Measurements from ENCODE around the gene TAX1BP1.
"Not testable (repeated sequence)": the region's sequence is repeated elsewhere in the genome, so short reads cannot be mapped to it uniquely, and the experiment has no call there.

TAX1BP1 gene

DNA sequence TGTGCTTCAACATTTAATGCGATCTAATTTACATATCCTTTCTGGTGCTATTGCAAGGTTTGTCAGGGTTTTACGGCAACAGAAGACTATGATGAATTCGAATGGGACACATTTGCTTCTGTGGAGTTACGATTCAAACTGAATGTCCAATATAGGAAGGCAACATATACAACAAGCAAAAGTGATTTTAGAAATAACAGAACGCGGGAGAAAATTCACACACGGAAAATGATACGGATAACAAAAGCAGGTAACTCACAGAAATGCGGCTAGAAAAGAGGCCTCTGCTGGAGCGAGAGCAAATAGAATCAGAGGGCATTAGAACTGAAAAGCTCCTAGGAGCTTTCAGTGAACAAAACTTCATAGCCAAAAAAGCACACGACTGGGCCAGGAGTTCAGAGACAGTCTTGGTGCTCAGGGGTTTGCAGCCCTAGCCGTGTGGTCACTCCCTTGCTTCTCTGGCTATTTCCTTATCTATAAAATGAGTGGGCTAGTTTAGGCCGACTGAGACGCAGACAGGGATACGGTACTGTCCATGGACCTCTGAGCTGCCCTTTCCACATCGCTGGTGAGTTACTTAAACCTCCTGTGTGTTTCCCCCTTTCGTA lies 557 bp upstream of the TAX1BP1 start:
- DNase-seq (ENCODE audit: low spot score): peak; percentile 6

DNA sequence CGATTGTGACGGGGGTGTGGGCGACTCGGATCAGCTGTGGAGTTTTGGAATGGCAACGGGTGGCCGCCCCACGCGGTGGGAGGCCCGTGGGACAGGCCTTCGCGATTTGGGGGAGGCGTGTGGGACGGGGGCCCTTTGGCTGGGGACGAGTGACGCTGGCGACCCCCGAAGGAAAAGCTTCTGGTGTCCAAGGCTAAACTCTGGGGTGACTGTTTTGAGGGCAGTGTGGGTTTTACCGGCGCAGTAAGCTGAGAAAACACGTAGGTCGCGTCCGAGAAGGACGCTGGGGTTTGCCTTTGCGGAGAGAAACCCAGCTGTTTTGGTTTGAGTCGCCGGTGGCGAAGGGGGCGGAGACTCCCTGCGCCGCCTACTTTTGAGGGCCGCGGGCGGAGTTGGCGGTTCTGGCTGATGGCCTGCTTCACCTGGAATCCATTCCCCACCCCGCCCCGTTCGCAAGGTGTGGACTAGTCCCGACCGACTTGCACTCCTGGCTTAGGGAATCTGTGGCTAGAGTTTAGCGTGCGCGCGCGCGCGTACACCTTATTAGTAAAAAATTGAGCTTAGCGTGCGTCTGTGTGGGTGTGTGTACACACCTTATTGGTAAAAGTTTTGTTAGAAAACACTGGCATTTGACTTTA lies 606 bp downstream of the TAX1BP1 start:
- DNase-seq (ENCODE audit: low spot score): peak; percentile 80

DNA sequence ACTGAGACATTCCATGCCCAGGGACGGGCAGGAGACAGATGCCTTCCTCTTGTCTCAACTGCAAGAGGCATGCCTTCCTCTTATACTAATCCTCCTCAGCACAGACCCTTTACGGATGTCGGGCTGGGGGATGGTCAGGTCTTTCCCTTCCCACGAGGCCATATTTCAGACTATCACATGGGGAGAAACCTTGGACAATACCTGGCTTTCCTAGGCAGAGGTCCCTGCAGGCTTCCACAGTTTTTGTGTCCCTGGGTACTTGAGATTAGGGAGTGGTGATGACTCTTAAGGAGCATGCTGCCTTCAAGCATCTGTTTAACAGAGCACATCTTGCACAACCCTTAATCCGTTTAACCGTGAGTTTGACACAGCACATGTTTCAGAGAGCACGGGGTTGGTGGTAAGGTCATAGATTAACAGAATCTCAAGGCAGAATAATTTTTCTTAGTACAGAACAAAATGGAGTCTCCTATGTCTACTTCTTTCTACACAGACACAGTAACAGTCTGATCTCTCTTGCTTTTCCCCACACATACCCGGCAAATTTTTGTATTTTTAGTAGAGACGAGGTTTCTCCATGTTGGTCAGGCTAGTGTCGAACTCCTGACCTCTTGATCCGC lies 2.2 kb downstream of the TAX1BP1 start:
- DNase-seq (ENCODE audit: low spot score): not testable (repeated sequence)

DNA sequence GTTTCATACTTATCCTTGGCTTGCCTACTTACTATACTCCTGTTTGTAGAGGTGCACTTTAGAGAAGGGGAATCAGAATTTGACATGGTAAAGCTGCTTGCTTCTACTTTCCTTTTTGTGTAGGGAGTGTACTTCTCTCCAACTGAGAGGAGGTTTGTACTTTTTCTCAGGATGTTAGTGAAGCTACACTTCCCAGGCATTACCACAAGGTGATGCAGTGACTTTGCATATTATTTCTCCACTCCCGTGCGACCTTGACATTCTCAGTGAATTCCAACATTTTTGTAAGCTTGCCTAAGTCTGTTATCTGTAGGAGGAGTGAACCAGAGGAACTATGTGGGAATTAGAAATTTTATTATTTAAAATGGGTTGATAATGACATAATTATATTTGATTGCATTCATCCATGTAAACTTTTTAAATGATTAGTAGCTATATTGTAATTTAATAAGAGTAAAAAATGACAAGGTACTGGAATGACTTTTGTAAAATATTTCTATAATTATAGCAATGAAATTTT lies 5.2 kb downstream of the TAX1BP1 start:
- peak; percentile 13 for DNase-seq (ENCODE audit: low spot score)

DNA sequence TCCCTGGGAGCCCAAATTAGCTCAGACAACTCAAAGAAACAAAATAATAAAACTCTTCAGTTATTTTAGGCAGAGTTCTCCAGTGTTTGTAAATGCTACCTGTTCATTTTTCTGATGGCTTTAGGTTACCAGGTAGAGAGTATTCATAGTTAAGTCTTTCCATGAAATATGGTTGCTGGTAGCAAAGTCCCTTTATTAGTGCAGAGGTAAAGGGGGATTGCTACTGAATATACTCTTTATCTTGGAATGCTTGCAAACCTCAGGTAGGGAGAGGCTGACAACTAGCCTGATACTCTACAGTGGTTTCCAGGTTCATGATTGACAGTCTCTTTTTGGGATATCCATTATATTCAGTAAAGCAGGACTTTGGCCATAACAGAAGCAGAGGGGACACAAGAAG lies 6.5 kb downstream of the TAX1BP1 start:
- no peak for DNase-seq (ENCODE audit: low spot score)

DNA sequence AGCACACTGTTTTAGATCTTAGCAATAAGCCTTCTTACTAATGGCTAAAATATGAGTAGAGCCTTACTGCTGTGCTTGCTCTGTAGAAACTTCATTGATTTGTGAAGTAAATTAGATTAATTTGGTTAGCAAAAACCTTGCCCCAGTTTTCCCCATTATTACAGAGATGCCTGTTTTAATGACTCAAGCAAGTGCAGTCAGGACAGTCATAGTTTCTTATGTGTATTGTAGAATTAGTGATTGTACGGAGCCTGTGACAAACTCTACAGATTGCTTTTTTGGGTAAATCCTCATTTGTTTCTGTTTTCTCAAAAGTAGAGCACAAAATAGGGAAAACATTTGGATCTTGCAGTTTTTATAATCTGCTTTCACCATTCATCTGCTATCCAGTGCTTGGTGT lies 7.0 kb downstream of the TAX1BP1 start:
- DNase-seq (ENCODE audit: low spot score): no peak

DNA sequence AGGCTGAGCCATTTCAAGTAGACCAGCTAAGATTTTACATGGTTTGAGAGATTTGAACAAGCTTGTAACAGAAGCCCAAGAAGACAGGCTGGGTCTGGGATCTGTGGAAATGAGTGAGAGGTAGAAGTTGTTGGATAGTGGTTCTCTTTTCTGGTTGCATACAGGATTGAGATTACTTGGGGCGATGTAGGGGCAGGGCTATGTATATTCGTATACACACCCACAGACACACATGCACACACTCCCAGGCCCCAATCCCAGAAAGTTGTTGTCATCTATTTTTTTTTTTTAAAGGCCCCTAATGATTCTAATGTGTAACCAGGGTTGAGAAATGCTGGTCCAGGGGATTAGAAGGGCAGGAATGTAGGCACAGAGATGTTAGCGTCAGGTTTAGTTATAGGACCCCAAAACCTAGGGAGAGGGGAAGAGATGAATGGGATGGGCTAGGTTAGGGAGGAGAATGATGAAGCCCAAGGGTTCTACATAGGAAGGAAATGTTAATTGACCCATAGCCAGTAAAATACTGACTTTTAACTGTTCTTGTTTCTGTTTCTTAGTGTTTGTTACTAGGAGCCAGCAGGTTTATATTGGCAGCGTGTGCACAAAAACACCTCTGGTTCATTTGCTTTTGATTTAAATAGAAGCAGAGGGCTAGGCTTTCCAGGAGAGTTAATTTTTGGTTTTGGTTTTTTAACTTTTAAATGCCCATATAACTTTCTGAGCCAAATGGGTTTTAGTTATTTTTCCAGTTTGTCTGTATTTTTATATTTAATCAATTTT lies 7.8 kb downstream of the TAX1BP1 start:
- no peak for DNase-seq (ENCODE audit: low spot score)

DNA sequence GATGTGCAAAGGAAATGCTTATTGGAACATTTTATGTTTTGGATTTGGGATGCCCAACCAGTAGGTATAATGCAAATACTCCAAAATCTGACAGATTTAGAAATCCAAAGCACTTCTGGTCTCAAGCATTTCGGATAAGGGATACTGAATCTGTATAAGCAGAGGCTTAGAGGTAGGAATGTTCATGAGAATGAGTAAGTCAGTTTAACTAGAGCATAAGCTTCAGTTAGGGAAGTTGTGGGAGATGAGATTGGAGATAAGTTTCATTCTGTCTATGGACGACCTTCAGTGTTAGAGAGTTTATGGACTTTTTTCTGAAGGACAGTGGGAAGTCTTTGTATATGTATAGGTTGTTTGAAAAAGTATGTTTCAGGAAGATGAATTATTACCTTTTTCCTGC lies 10.4 kb downstream of the TAX1BP1 start:
- DNase-seq (ENCODE audit: low spot score): no peak

DNA sequence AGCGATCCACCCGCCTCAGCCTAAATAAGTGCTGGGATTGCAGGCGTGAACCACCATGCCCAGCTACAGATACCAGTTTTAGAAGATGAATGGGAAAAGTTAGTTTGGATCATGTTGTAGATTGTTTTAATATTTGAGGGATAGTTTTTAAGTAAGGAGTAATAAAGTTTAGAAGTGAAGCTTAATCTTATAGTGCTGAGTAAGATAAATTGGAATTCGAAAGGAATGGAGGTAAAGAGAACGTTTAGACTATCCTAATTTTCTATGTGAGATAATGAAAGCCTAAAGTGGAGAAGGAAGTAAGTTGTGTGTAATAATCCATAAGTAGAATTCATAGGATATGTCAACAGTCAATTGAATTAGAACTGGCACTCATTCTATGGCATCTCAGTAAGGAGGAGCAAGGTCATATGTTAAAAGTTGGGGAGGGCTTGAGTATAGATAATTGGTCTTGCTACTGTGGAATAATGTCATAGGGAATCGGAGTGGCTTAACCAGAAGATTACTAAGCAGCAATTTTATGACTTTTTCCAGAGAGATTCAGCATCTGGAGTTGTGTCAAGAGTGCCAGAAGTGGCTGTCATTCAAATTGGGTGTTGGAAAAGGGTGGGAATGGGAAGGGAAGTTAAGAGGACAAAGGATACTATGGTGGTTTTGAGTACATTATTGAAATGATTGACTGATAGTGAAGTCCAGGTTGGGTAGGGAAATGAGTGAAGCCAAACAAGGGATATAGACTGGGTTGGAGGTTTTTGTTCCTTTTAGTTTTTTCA lies 12.1 kb downstream of the TAX1BP1 start:
- DNase-seq (ENCODE audit: low spot score): no peak

DNA sequence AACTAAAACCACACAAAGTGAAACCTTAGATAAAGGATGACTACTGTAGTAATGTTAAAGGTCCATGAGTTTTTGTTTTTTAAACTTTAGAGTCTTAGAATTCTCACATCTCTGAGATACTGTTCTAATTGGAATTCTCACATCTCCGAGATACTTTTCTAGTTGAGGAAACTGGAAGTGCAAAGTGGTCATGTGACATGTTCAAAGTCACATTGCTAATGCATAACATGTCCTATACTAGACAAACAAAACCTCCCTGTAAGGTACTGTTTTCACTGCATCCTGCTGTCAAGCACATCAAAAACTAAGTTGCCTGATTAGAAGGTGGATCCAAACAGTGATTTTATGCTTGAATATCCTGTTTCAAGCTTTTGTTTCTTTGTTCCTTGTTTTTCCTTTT lies 13.9 kb downstream of the TAX1BP1 start:
- no peak for DNase-seq (ENCODE audit: low spot score)

DNA sequence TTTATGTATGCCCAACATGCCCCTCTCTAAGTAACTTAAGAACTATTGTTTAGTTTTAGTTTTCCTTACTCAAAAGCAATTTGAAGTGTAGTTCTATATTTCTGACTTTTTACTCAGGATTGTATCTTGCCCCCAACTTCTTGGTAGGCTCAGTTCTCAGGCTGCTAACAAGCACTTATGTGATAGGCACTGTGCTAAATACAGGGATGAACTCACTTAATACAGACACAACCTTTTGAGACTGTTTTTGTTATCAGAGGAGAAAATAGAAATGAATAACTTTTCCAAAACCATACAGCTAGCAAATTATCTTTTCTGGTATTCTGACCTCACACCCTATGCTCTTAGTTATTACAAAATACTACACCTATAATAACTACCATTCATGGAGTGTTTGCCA lies 16.3 kb downstream of the TAX1BP1 start:
- no peak for DNase-seq (ENCODE audit: low spot score)

DNA sequence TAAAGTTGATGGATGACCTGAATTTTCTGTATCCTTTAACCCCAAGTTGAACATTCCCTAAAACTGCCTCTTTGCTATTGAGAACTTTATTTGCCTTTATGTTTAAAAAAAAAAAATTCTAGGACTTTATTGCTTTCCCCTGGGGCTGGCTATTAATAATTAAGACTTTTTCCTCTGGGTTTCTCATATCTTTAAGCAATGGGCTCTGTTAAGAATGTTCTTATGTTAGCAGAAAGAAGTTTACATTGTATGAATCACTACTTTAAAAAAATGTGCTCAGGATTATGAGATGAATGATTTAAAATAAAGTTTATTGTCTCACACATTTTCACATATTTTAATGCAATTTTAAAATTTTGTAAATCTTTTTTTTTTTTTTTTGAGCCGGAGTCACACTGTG lies 19.5 kb downstream of the TAX1BP1 start:
- DNase-seq (ENCODE audit: low spot score): no peak

DNA sequence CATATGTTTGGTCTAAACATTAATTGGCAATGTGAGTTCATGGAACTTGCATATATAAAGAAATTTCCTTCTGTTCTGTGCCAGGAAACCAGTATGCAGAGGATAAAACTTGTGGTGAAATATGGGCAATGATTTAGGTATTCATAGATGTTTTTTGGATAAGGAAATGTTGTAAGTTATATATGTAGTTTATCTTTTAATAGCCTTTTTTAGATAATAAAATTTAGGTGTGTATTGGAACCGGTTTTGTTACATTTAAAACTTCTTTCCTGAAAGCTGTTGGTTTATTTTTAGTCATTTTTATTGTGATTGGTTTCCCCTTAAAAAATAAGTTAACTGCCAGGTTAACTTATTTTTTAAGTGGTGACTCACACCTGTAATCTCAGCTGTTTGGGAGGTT lies 22.1 kb downstream of the TAX1BP1 start:
- DNase-seq (ENCODE audit: low spot score): no peak

DNA sequence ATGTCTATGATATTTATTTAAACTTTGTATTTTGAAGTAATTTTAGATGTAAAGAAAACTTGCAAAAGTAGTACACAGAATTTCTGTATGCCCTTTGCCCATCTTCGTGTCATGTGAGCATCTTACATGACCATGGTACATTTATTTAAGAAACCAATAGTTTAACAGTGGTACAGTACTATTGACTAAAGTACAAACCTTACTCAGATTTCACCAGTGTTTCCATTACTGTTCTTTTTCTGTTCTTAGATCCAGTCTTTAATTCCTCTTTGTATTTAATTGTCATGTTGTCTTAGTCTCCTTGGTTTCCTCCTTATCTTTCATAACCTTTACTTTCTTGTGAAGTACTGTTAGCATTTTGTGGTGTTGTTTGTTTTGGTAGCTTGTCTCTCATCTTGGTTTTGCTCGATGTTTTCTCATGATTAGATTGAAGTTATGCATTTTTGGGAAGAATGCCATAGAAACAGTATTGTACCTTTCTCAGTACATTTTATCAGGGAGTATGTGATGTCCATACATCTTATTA lies 24.1 kb downstream of the TAX1BP1 start:
- no peak for DNase-seq (ENCODE audit: low spot score)

DNA sequence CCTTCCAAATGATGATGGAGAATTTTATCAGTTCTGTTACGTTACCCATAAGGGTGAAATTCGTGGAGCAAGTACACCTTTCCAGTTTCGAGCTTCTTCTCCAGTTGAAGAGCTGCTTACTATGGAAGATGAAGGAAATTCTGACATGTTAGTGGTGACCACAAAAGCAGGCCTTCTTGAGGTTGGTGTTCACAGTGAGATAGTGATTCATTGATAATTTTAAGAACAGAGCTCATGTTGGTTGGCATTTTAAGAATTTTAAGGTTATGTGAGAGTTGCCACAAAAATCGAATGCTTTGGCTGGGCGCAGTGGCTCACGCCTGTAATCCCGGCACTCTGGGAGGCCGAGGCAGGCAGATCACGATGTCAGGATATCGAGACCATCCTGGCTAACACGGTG lies 25.9 kb downstream of the TAX1BP1 start:
- no peak for DNase-seq (ENCODE audit: low spot score)

DNA sequence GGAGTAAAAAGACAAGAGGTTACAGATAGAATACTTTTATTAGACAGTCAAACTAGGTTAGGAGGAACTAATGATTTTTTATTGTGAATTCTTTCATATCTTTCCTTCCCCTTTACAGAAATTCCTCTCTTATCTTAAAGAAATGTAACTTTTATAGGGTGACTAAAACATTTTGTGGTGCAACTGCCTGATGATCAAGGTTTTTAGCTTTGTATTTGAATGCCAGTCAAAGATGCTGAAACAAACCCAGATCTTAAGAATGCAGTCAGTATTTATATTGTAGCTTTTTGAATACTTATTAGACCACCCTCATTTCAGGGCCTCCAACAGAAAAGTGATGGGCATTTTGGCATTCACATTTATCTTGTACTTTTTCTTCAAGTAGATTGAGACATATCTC lies 27.4 kb downstream of the TAX1BP1 start:
- DNase-seq (ENCODE audit: low spot score): no peak

DNA sequence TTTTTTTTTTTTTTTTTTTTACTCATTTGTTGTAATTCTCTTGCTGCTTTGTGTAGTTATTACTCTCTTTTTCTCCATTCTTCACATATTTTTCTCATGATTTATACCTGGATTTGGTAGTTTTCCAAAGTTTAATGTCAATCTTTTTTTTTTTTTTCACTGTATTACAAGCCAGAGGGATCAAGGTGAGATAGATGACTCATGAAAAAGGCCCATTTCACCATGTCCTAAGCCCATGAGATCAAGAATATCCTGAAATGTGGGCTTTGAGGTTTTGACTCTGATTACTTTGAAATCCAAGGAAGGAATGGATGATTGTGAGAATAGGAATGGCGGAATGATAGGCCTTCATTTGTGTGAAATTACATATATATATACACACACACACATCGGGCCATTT lies 31.1 kb downstream of the TAX1BP1 start:
- no peak for DNase-seq (ENCODE audit: low spot score)

DNA sequence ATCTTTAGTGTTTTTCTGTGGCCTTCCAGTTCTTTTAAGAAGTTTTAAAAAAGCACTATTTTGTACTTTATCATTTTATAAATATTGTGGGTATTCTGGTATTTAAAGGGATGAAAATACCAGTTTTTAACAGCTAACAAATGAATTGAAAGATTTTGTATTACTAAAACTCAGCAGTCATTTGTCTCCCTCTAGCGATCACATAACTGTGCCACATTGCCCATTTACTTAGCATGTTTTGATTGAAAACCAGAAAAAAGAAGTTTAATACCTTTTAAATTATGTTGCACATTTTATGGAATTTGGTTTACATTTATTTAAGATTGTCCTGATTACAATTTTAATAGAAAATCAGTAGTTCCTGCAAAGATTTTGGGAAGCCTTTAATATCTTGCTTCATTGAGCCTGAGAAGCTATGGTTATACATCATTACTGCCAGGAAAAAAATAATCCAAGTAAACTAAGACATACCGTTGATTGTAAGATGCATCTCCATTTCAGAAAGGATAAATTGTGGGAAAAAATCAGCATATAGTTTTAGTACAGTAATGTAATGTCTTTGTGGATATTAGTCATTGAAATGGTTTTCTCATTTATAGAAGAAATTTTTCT lies 34.9 kb downstream of the TAX1BP1 start:
- no peak for DNase-seq (ENCODE audit: low spot score)

DNA sequence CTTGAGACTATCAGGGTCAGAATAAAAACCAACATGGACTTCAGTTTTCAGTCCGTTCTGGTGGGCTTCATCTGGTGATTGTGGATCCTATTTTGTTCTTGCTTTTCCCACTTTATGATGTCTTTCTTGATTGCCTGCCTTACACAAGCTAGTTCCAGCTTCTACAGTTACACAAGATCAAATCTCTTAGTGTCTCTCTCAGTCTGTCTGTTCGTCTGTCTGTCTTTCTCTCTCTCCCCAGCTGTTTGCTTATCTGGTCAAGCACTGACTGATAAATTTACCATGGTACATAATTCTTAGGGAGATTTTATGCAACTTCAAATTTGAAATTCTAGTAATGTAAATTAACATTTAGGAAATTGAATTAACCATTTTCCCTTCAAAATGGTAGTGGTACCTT lies 35.8 kb downstream of the TAX1BP1 start:
- no peak for DNase-seq (ENCODE audit: low spot score)

DNA sequence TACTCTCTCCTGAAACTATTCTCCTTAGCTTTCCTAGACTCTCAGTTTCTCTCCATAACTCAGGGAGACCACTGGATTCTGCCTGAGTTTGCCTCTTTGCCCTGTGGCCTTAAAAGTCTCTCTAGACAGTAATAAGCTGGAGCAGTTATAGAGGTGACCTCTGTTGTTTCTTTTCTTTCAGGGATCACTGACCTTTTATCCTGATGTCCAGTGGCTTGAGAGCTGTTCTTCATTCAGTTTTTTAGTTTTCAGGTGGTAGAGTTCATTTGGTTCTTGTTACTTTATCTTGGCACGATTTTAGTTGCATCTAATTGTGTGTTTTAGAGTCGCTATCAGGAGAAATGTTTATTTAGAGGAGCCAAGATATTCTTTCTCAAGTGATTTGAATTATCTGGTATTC lies 37.7 kb downstream of the TAX1BP1 start:
- DNase-seq (ENCODE audit: low spot score): no peak

DNA sequence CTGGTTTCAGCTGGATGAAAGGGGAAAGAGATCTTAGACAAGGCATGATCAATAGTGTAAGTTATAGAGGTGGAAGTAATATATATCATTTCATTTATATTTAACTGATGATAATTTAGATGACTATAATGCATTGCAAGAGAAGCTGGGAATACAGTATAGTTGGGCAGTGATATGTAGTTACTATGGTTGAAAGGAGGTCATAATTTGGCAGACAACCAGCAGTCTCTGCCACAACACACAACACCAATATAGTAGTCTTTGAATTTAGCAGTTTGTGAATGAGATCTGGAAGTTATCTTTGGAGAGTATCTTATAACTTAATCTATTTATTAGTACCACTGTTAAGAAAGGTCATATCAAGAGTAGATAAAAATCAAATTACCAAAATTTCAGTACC lies 39.9 kb downstream of the TAX1BP1 start:
- no peak for DNase-seq (ENCODE audit: low spot score)
